ENCODE results near the gene PTK6.

PTK6 gene

DNA sequence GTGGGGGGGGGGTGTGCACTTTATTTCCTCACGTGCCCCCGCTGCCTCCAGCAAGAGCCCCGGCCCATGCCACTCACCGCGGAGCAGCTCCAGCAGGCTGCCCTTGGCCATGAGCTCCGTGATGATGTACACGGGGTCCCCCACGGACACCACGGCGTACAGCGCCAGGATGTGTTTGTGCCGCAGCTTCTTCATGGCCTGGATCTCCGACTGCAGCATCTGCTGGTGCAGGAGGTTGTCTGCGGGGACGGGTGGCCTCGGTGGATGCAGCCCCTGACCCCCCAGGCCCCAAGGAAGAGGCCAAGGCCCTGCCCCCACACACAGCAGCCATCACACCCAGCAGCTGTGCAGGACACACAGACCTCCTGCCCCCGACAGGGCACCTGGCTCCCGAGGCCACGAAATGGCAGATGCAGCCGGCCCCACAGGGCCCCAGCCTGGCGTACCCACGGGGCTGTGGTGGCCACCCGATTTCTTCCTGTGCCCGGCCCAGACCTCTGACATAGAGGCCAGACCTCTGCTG is 4.7 kb downstream of the PTK6 start:
- DNase-seq (ENCODE audit: low read depth in 1 of 2, low spot score in 1 of 2) = no peak
- H3K4me3 ChIP-seq (replicated peaks; ENCODE audit: insufficient read depth, low read length) = no peak overlapping the region
- H3K27ac ChIP-seq (replicated peaks) = no peak overlapping the region
- H3K27me3 ChIP-seq (ENCODE audit: insufficient read depth, poor library complexity, severe bottlenecking) = peaks cover 9% of the 10 kb centered on the region
- TF ChIP-seq, protein P1, sequence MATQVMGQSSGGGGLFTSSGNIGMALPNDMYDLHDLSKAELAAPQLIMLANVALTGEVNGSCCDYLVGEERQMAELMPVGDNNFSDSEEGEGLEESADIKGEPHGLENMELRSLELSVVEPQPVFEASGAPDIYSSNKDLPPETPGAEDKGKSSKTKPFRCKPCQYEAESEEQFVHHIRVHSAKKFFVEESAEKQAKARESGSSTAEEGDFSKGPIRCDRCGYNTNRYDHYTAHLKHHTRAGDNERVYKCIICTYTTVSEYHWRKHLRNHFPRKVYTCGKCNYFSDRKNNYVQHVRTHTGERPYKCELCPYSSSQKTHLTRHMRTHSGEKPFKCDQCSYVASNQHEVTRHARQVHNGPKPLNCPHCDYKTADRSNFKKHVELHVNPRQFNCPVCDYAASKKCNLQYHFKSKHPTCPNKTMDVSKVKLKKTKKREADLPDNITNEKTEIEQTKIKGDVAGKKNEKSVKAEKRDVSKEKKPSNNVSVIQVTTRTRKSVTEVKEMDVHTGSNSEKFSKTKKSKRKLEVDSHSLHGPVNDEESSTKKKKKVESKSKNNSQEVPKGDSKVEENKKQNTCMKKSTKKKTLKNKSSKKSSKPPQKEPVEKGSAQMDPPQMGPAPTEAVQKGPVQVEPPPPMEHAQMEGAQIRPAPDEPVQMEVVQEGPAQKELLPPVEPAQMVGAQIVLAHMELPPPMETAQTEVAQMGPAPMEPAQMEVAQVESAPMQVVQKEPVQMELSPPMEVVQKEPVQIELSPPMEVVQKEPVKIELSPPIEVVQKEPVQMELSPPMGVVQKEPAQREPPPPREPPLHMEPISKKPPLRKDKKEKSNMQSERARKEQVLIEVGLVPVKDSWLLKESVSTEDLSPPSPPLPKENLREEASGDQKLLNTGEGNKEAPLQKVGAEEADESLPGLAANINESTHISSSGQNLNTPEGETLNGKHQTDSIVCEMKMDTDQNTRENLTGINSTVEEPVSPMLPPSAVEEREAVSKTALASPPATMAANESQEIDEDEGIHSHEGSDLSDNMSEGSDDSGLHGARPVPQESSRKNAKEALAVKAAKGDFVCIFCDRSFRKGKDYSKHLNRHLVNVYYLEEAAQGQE (IDR thresholded peaks at IDR 0.05; ENCODE audit: insufficient replicate concordance, low read depth) = no peak

DNA sequence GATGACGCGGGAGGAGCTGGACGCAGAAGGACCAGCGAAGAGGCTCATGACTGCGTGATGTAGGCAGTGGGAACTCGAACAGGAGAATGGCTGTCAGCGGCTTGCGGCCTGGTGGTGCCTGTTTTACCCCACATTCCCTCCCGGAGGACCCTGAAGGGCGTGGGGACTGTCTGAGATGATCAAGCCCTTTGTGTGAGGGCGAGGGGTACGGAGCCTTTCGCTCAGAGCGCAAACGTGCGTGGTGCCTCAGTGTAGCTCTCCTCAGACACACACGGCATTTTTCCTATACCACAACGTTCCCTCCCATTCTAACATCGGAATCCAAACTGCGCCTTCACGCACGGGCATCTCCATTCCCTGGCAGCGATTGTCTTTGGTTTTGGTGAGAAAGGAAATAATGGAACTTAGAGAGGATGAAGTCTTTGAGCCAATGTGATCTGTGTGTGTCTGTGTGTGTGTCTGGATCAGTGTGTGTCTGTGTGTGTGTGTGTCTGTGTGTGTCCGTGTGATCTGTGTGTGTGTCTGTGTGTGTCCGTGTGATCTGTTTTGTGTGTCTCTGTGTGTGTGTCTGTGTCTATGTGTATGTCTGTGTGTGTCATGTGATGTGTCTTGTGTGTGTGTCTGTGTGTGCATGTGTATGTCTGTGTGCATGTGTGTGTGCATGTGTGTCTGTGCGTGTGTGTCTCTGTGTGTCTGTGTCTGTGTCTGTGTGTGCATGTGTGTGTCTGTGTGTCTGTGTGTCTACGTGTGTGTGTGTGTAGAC is 5.3 kb downstream of the PTK6 start:
- peaks cover 9% of the 10 kb centered on the region for H3K27me3 ChIP-seq (ENCODE audit: insufficient read depth, poor library complexity, severe bottlenecking)
- TF ChIP-seq GABPA (IDR thresholded peaks at IDR 0.05; ENCODE audit: low read depth) = no peak
- TF ChIP-seq, protein P2, sequence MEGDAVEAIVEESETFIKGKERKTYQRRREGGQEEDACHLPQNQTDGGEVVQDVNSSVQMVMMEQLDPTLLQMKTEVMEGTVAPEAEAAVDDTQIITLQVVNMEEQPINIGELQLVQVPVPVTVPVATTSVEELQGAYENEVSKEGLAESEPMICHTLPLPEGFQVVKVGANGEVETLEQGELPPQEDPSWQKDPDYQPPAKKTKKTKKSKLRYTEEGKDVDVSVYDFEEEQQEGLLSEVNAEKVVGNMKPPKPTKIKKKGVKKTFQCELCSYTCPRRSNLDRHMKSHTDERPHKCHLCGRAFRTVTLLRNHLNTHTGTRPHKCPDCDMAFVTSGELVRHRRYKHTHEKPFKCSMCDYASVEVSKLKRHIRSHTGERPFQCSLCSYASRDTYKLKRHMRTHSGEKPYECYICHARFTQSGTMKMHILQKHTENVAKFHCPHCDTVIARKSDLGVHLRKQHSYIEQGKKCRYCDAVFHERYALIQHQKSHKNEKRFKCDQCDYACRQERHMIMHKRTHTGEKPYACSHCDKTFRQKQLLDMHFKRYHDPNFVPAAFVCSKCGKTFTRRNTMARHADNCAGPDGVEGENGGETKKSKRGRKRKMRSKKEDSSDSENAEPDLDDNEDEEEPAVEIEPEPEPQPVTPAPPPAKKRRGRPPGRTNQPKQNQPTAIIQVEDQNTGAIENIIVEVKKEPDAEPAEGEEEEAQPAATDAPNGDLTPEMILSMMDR (IDR thresholded peaks at IDR 0.05; ENCODE audit: insufficient read depth, low read length) = no peak
- TF ChIP-seq, protein P1 (IDR thresholded peaks at IDR 0.05; ENCODE audit: insufficient replicate concordance, low read depth) = no peak
- TF ChIP-seq SPI1 (IDR thresholded peaks at IDR 0.05; ENCODE audit: borderline replicate concordance, low read depth) = no peak
- TF ChIP-seq POLR2AphosphoS5 (IDR thresholded peaks at IDR 0.05; ENCODE audit: low read depth) = no peak
- DNase-seq (ENCODE audit: low read depth in 1 of 2, low spot score in 1 of 2) = no peak

DNA sequence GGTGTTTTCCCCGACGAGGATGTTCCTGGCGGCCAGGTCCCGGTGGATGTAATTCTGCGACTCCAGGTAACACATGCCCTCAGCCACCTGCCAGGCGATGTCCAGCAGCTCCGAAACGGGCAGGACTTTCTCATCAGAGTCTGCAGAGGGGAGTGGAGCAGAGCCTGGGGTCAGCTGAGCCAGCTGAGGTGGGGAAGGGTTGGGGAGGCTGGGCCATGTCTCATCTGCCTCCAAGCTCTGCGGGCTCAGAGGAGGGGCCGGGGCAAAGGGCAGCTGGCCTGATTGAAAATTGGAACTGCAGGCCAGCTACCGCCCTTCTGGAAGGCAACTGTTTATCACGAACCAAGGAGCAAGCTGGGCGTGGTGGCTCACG is 6.4 kb downstream of the PTK6 start:
- Histone ChIP-seq H3K27me3 (ENCODE audit: insufficient read depth, poor library complexity, severe bottlenecking) (peaks cover 9% of the 10 kb centered on the region), H3K4me3 (replicated peaks; ENCODE audit: insufficient read depth, low read length) (no peak overlapping the region), H3K27ac (replicated peaks) (no peak overlapping the region)
- DNase-seq (ENCODE audit: low read depth in 1 of 2, low spot score in 1 of 2) = no peak
- TF ChIP-seq, protein P2 (IDR thresholded peaks at IDR 0.05; ENCODE audit: insufficient read depth, low read length) = no peak
- no peak for TF ChIP-seq SPI1 (IDR thresholded peaks at IDR 0.05; ENCODE audit: borderline replicate concordance, low read depth)

More for the DNA sequence above, 5.3 kb downstream of the PTK6 start:
- Histone ChIP-seq H3K27ac (replicated peaks) (no peak overlapping the region), H3K4me3 (replicated peaks; ENCODE audit: insufficient read depth, low read length) (no peak overlapping the region)

DNA sequence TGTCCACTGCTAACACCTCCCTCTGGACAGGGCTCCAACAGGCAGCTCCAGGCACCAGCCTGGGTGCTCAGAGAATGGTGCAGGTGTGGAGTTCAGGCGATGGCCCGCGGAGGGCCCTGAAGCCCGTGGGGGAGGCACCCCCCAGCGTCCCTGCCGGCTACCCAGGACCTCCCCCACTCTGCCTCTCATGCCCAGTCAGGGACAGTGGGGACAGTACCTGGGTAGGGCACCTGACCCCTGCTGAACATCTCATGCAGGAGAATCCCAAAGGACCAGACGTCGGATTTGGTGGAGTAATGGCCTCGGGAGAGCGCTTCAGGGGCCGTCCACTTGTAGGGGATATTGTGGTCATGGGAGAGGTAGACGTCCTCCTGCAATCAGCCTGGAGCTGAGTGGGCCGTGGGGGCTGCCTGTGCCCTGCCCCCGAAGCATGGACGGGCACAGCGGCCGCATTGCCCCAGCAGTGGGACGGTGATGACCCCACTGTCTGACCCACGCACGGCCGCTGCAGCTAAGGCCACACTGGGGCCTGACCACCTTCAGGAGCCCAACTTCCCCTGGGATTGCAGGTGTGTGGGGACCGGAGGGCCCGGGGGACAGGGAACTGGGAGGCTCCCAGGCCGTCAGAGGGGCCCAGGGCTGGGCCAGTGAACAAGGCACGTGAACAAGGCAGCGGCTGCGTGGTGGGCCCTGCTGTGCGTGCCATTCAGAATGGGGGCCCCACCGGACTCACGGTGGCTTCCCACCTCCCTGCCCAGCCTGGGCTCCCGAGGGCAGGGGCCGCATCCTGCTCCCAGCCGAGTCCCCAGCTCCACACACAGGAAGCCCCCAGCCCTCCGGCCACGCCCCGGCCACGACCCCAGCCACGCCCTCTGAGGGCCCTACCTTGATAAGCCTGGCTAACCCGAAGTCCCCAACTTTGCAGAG is 7.1 kb downstream of the PTK6 start:
- Histone ChIP-seq H3K27me3 (ENCODE audit: insufficient read depth, poor library complexity, severe bottlenecking) (peaks cover 9% of the 10 kb centered on the region), H3K27ac (replicated peaks) (no peak overlapping the region), H3K4me3 (replicated peaks; ENCODE audit: insufficient read depth, low read length) (no peak overlapping the region)
- DNase-seq (ENCODE audit: low read depth in 1 of 2, low spot score in 1 of 2) = no peak
- TF ChIP-seq POLR2AphosphoS5 (IDR thresholded peaks at IDR 0.05; ENCODE audit: low read depth) (no peak), SPI1 (IDR thresholded peaks at IDR 0.05; ENCODE audit: borderline replicate concordance, low read depth) (no peak), GABPA (IDR thresholded peaks at IDR 0.05; ENCODE audit: low read depth) (no peak)
- TF ChIP-seq, protein P1 (IDR thresholded peaks at IDR 0.05; ENCODE audit: insufficient replicate concordance, low read depth) = no peak
- TF ChIP-seq, protein P2 (IDR thresholded peaks at IDR 0.05; ENCODE audit: insufficient read depth, low read length) = no peak
